Endodermal cell (in vitro differentiated cells): Measurements from ENCODE around the gene CD81. TPM values are rescaled to one million over a fixed set of nuclear protein-coding genes. Genes with fewer than 3 reads are reported as not detected.

Experiments
- DNase-seq: peaks from one replicate; pipeline ENCODE4 v3.0.0-alpha.2; 2017
- H3K27ac ChIP-seq: 2 replicates; pipeline ENCODE4 v1.5.1; 2013; ENCODE audit warnings: mild to moderate bottlenecking, low read depth, low read length, moderate library complexity
- H3K27me3 ChIP-seq: 2 replicates; pipeline ENCODE4 v1.6.1; 2013; ENCODE audit warnings: mild to moderate bottlenecking, low read length, moderate library complexity; ENCODE audit not compliant: insufficient read depth, control insufficient read depth, poor library complexity, severe bottlenecking
- H3K36me3 ChIP-seq: 2 replicates; pipeline ENCODE4 v1.7.0; 2013; ENCODE audit warnings: mild to moderate bottlenecking, low read length, moderate library complexity; ENCODE audit not compliant: control insufficient read depth, insufficient read depth
- H3K4me1 ChIP-seq: one replicate; pipeline ENCODE4 v1.7.0; 2013; ENCODE audit warnings: low read length; ENCODE audit not compliant: control insufficient read depth, insufficient read depth
- H3K4me3 ChIP-seq: 2 replicates; pipeline ENCODE4 v1.5.1; 2013; ENCODE audit warnings: mild to moderate bottlenecking, low read length, moderate library complexity
- H3K9ac ChIP-seq: 2 replicates; pipeline ENCODE4 v1.6.1; 2013; ENCODE audit warnings: mild to moderate bottlenecking, low read length, moderate library complexity; ENCODE audit not compliant: poor library complexity, severe bottlenecking; ENCODE audit errors: extremely low read depth
- H3K9me3 ChIP-seq: 2 replicates; pipeline ENCODE4 v1.6.1; 2013; ENCODE audit warnings: mild to moderate bottlenecking, low read length, moderate library complexity; ENCODE audit not compliant: control insufficient read depth
- H3K27ac Mint-ChIP-seq: 2 replicates; pipeline ENCODE4 v1.8.0; 2020; ENCODE audit warnings: mixed read lengths
- H3K27me3 Mint-ChIP-seq: 2 replicates; pipeline ENCODE4 v1.8.0; 2021; ENCODE audit warnings: mild to moderate bottlenecking, mixed read lengths; ENCODE audit not compliant: insufficient read depth
- H3K36me3 Mint-ChIP-seq: 2 replicates; pipeline ENCODE4 v1.8.0; 2020; ENCODE audit warnings: low read depth, mixed read lengths
- H3K4me1 Mint-ChIP-seq: 2 replicates; pipeline ENCODE4 v1.8.0; 2020; ENCODE audit warnings: mixed read lengths
- H3K4me3 Mint-ChIP-seq: 2 replicates; pipeline ENCODE4 v1.8.0; 2020; ENCODE audit warnings: mild to moderate bottlenecking, moderate library complexity, mixed read lengths
- H3K9me3 Mint-ChIP-seq: 2 replicates; pipeline ENCODE4 v1.8.0; 2020; ENCODE audit warnings: mild to moderate bottlenecking, mixed read lengths
- CTCF ChIP-seq: fragments of 200-600 bp; sonication (generic); conservative IDR thresholded peaks from 2 replicates; pipeline ENCODE4 v1.5.0; 2021; ENCODE audit warnings: antibody characterized with exemption, mild to moderate bottlenecking
- WGBS, 2 experiments: methylation state at CpG; one replicate each; pipeline versions ENCODE4 v1.1.5 to v1.1.7; 2013; ENCODE audit warnings: missing lambda C conversion rate in 2 of 2, mixed read lengths in 1 of 2; ENCODE audit not compliant: insufficient coverage in 1 of 2, insufficient read length in 1 of 2; 5-methylcytosine and 5-hydroxymethylcytosine counted together
- total RNA-seq, 2 donors: library from RNA; stranded (reverse); fragmentation: NEBNext Ultra II Directional in 1 of 2; extraction: Animal tissue kit (Norgen Biotek cat#: 25700) in 1 of 2; gene quantifications; 2 replicates in 1 of 2; 3 replicates in 1 of 2; pipeline ENCODE4 v1.2.1, GENCODE V29; 2021

The CD81 gene
- total RNA-seq, 2 donors from 2014 or later, result 275 to 331 TPM

DNA sequence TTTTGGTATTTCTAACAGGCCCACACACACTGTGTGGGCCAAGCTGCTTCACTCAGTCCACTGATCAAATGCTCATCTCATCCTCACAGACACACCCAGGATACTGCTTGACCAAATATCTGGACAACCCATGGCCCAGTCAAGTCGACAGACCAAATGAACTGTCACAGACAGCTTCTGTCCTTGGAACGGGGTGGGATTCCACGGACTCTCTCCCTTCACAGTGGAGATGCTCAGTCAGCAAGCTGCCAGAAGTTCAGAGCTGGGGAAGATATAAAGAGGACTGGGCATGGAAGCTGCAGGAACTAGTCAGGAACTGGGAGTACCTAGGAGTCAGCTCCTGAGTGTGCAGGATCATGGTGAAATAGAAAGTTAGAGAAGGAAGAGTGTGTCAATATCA, 34.6 kb upstream of the CD81 start:
- no peak overlapping the region for H3K27ac Mint-ChIP-seq
- peaks cover 6% of the 10 kb centered on the region for H3K27me3 Mint-ChIP-seq

GRCh38 chr11:2342981-2343380, 34.1 kb upstream of the CD81 start:
- peaks cover 2% of the 10 kb centered on the region for H3K36me3 Mint-ChIP-seq
- TF ChIP-seq CTCF, result no peak
- H3K4me3 Mint-ChIP-seq, result no peak overlapping the region
- 82 to 85% methylated on average over 5 of the region's 5 CpGs for WGBS, 2 experiments
- H3K9me3 ChIP-seq, result no peaks in the 10 kb centered on the region
- no peak overlapping the region for H3K27ac Mint-ChIP-seq
- H3K36me3 ChIP-seq, result no peaks in the 10 kb centered on the region
- peaks cover 23% of the 10 kb centered on the region for H3K9me3 Mint-ChIP-seq
- H3K4me1 ChIP-seq, result no peaks in the 10 kb centered on the region
- no peaks in the 10 kb centered on the region for H3K27me3 ChIP-seq
- peaks cover 6% of the 10 kb centered on the region for H3K27me3 Mint-ChIP-seq
- H3K4me3 ChIP-seq, result no peak overlapping the region
- DNase-seq, result no peak
- H3K27ac ChIP-seq, result no peak overlapping the region
- H3K4me1 Mint-ChIP-seq, result peaks cover 23% of the 10 kb centered on the region
- no peak overlapping the region for H3K9ac ChIP-seq

More for the DNA sequence above, 34.6 kb upstream of the CD81 start:
- Histone ChIP-seq H3K4me1 (no peaks in the 10 kb centered on the region), H3K27ac (no peak overlapping the region), H3K9me3 (no peaks in the 10 kb centered on the region), H3K27me3 (no peaks in the 10 kb centered on the region), H3K36me3 (no peaks in the 10 kb centered on the region), H3K4me3 (no peak overlapping the region), H3K9ac (no peak overlapping the region)
- Mint-ChIP-seq H3K4me3 (no peak overlapping the region), H3K9me3 (peaks cover 20% of the 10 kb centered on the region), H3K36me3 (peaks cover 2% of the 10 kb centered on the region), H3K4me1 (peaks cover 27% of the 10 kb centered on the region)
- no peak for TF ChIP-seq CTCF
- no peak for DNase-seq
- WGBS, 2 experiments, result 90 to 92% methylated on average over 3 of the region's 3 CpGs

DNA sequence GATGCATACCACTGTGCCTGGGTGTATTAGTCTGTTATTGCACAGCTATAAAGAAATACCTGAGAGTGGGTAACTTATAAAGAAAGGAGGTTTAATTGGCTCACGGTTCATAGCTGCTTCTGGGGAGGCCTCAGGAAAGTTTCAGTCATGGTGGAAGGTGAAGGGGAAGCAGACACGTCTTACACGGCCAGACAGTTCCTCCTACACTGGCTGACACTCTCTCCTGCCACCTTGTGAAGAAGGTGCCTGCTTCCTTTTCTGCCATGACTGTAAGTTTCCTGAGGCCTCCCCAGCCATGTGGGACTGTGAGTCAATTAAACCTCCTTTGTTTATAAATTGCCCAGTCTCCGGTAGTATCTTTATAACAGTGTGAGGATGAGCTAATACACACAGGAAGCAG, 33.6 kb upstream of the CD81 start:
- H3K27me3 ChIP-seq, result no peaks in the 10 kb centered on the region
- H3K36me3 ChIP-seq, result no peaks in the 10 kb centered on the region
- TF ChIP-seq CTCF, result no peak
- H3K4me3 ChIP-seq, result no peak overlapping the region
- peaks cover 6% of the 10 kb centered on the region for H3K27me3 Mint-ChIP-seq
- WGBS, 2 experiments, result 82 to 91% methylated on average over 3 to 4 of the region's 4 CpGs
- peaks cover 2% of the 10 kb centered on the region for H3K9me3 ChIP-seq
- no peaks in the 10 kb centered on the region for H3K4me1 ChIP-seq
- H3K27ac ChIP-seq, result no peak overlapping the region
- H3K4me1 Mint-ChIP-seq, result peaks cover 18% of the 10 kb centered on the region
- H3K9ac ChIP-seq, result no peak overlapping the region
- no peak for DNase-seq
- no peak overlapping the region for H3K27ac Mint-ChIP-seq
- peaks cover 4% of the 10 kb centered on the region for H3K36me3 Mint-ChIP-seq
- H3K9me3 Mint-ChIP-seq, result peaks cover 29% of the 10 kb centered on the region
- no peak overlapping the region for H3K4me3 Mint-ChIP-seq
